HepG2 (cell line): Measurements from ENCODE around the gene FAM221B. TPM values are rescaled to one million over a fixed set of nuclear protein-coding genes. Genes with fewer than 3 reads are reported as not detected.

Experiments used
- ATAC-seq: fragments of 200-7000 bp; cut with Tn5 transposase; 3 replicates; pipeline ENCODE4 v1.9.1; 2020; ENCODE audit warnings: mild to moderate bottlenecking, moderate library complexity
- BruUV-seq: library from RNA; stranded (reverse); fragments of 400-500 nt; replicated peaks from 2 replicates; lab custom pipeline; 2021; lab: Mats Ljungman, UMichigan
- CTCF ChIA-PET: fragments of 300-600 bp; formaldehyde crosslinking; extraction: SDS; loops from one replicate; lab custom pipeline; 2021; ENCODE audit warnings: low total read pairs, inconsistent platforms, low intra/inter-chr PET ratio; lab: Yijun Ruan, JAX
- POLR2A ChIA-PET: fragments of 350-600 bp; sonication (Branson Sonifier 250); formaldehyde crosslinking; loops from one replicate; lab custom pipeline; 2020; ENCODE audit warnings: antibody characterized with exemption, inconsistent platforms; lab: Yijun Ruan, JAX
- DNase-seq: peaks from one replicate; pipeline ENCODE4 v3.0.0-alpha.2; 2015; ENCODE audit warnings: low spot score
- FAIRE-seq: peaks from 3 replicates; lab custom pipeline; 2011; peaks lifted over from hg19 to GRCh38; lab: Jason Lieb, UNC
- H2AFZ ChIP-seq: one replicate; pipeline ENCODE4 v1.6.1; 2011; ENCODE audit warnings: low read length, inconsistent platforms
- H3K27ac ChIP-seq: fragments of 300-600 bp; 3 replicates; pipeline ENCODE4 v1.8.0; 2011; ENCODE audit warnings: mixed run types, mild to moderate bottlenecking, mixed read lengths, low read length, inconsistent platforms; ENCODE audit not compliant: insufficient read depth; ENCODE audit errors: extremely low read length
- H3K27me3 ChIP-seq, 2 experiments: fragments of 200-600 bp in 1 of 2; 2 replicates in 1 of 2; 3 replicates in 1 of 2; pipeline versions ENCODE4 v1.6.0 to v1.8.0; 2011; ENCODE audit warnings: low read length in 2 of 2, mild to moderate bottlenecking in 2 of 2, moderate library complexity in 2 of 2, inconsistent platforms in 1 of 2; ENCODE audit not compliant: insufficient read depth in 2 of 2, control insufficient read depth in 1 of 2
- H3K36me3 ChIP-seq, 2 experiments: fragments of 200-600 bp in 1 of 2; replicated peaks in 1 of 2; 2 replicates in 1 of 2; 3 replicates in 1 of 2; pipeline versions ENCODE4 v1.5.1 to v1.8.0; 2011; ENCODE audit warnings: low read length in 2 of 2, inconsistent platforms in 1 of 2; ENCODE audit not compliant: insufficient read depth in 2 of 2, control insufficient read depth in 1 of 2
- H3K4me1 ChIP-seq: 2 replicates; pipeline ENCODE4 v1.5.1; 2012; ENCODE audit warnings: low read length, inconsistent platforms; ENCODE audit not compliant: insufficient read depth
- H3K4me2 ChIP-seq: 2 replicates; pipeline ENCODE4 v1.6.0; 2011; ENCODE audit warnings: low read depth, low read length, inconsistent platforms
- H3K4me3 ChIP-seq, 3 experiments: fragments of 200-600 bp in 1 of 3; sonication (generic), shearing (Covaris generic) in 1 of 3; replicated peaks in 1 of 3; 2 replicates each; pipeline ENCODE4 v1.5.1; 2011 to 2016; ENCODE audit warnings: low read length in 3 of 3, inconsistent platforms in 2 of 3, low read depth in 2 of 3, mild to moderate bottlenecking in 2 of 3, control low read depth in 1 of 3, mixed read lengths in 1 of 3; ENCODE audit not compliant: insufficient read depth in 1 of 3
- H3K79me2 ChIP-seq: one replicate; pipeline ENCODE4 v1.6.1; 2011; ENCODE audit warnings: low read length, inconsistent platforms; ENCODE audit not compliant: insufficient read depth
- H3K9ac ChIP-seq: 2 replicates; pipeline ENCODE4 v1.6.0; 2011; ENCODE audit warnings: mild to moderate bottlenecking, low read depth, low read length, inconsistent platforms; ENCODE audit not compliant: insufficient read depth
- H3K9me3 ChIP-seq: 2 replicates; pipeline ENCODE4 v1.5.1; 2012; ENCODE audit warnings: mild to moderate bottlenecking, low read length
- H4K20me1 ChIP-seq: 2 replicates; pipeline ENCODE4 v1.6.0; 2011; ENCODE audit warnings: inconsistent platforms, mild to moderate bottlenecking, low read length, moderate library complexity; ENCODE audit not compliant: insufficient read depth
- FOXM1 ChIP-seq: sonication (generic); formaldehyde crosslinking; IDR thresholded peaks from 2 replicates; pipeline ENCODE4 v1.5.0; 2020; ENCODE audit warnings: missing genetic modification reagents
- KLF11 ChIP-seq: IDR thresholded peaks from 2 replicates; pipeline ENCODE4 v1.6.1; 2016; ENCODE audit warnings: missing compliant biosample characterization
- LCORL ChIP-seq, 2 experiments: fragments of 450-650 bp in 1 of 2; sonication (generic) in 1 of 2; formaldehyde crosslinking in 1 of 2; IDR thresholded peaks; 2 replicates each; pipeline versions ENCODE4 v1.5.0 to v1.6.1; 2017 to 2020; ENCODE audit warnings: antibody characterized with exemption in 1 of 2, missing genetic modification reagents in 1 of 2
- RXRA ChIP-seq: sonication (generic); formaldehyde crosslinking; IDR thresholded peaks from 2 replicates; pipeline ENCODE4 v1.5.1; 2020; ENCODE audit warnings: missing genetic modification reagents
- SALL2 ChIP-seq: sonication (generic); formaldehyde crosslinking; IDR thresholded peaks from 2 replicates; pipeline ENCODE4 v1.8.1; 2023; ENCODE audit warnings: mild to moderate bottlenecking, missing genetic modification reagents, inconsistent platforms
- THAP11 ChIP-seq: IDR thresholded peaks from 2 replicates; pipeline ENCODE4 v1.6.1; 2016; ENCODE audit warnings: missing biosample characterization, missing genetic modification reagents
- ZNF432 ChIP-seq: sonication (generic); formaldehyde crosslinking; IDR thresholded peaks from 2 replicates; pipeline ENCODE4 v1.5.0; 2020; ENCODE audit warnings: missing genetic modification reagents, mild to moderate bottlenecking, borderline replicate concordance
- ZNF550 ChIP-seq: sonication (generic); formaldehyde crosslinking; IDR thresholded peaks from 2 replicates; pipeline ENCODE4 v1.4.0; 2020; ENCODE audit warnings: mild to moderate bottlenecking, missing genetic modification reagents, borderline replicate concordance
- ZNF557 ChIP-seq: sonication (generic); formaldehyde crosslinking; IDR thresholded peaks from 2 replicates; pipeline ENCODE4 v1.4.0; 2020; ENCODE audit warnings: missing genetic modification reagents
- ZNF674 ChIP-seq: sonication (generic); formaldehyde crosslinking; IDR thresholded peaks from 2 replicates; pipeline ENCODE4 v1.5.0; 2020; ENCODE audit warnings: low read depth, mild to moderate bottlenecking, missing genetic modification reagents
- WGBS: methylation state at CpG from one replicate; pipeline ENCODE4 v1.1.6; 2017; ENCODE audit warnings: low lambda C conversion rate; 5-methylcytosine and 5-hydroxymethylcytosine counted together
- in situ Hi-C: cut with HindIII; loops from 2 replicates; pipeline ENCODE4 v1.10.0; 2017; ENCODE audit warnings: low pct_unique_long_range_greater_than_20kb; ENCODE audit not compliant: extremely low pct_ligation_motif_present
- intact Hi-C: fragments of 100-400 bp; cut with micrococcal nuclease; formaldehyde crosslinking; loops from one replicate; pipeline ENCODE4 v1.10.0; 2022; ENCODE audit not compliant: unreplicated experiment
- polyA plus RNA-seq, 8 experiments: library from polyadenylated mRNA; depleted of rRNA in 3 of 8; stranded (reverse) in 7 of 8; unstranded in 1 of 8; fragments of >200 nt; fragmentation: Illumina TruSeq in 4 of 8; extraction: Trizol in 4 of 8; gene quantifications; 2 replicates each; pipeline versions ENCODE4 v1.2.1 to v1.2.3, GENCODE V29; 2011 to 2016; ENCODE audit warnings: low read depth in 4 of 8, missing spikeins in 1 of 8, mixed read lengths in 1 of 8; ENCODE audit not compliant: insufficient read depth in 1 of 8
- total RNA-seq, 5 experiments: library from RNA; depleted of rRNA; stranded (reverse); fragments of >200 nt; fragmentation: Illumina TruSeq; extraction: Trizol; gene quantifications; 2 replicates each; pipeline ENCODE4 v1.2.3, GENCODE V29; 2016; ENCODE audit warnings: low read depth in 1 of 5
- TF ChIP-seq, protein P1 (sequence below): sonication (generic); formaldehyde crosslinking; IDR thresholded peaks from one replicate; pipeline ENCODE4 v1.5.1; 2020; ENCODE audit warnings: mild to moderate bottlenecking, missing genetic modification reagents; ENCODE audit errors: not compliant biosample characterization
- TF ChIP-seq, protein P2 (sequence below): sonication (generic); formaldehyde crosslinking; conservative IDR thresholded peaks from 2 replicates; pipeline ENCODE4 v1.8.0; 2022; ENCODE audit warnings: low read depth, missing genetic modification reagents

The FAM221B gene
- total and polyA plus RNA-seq, 2 of the 13 experiments (the other 11 are each of a cell fraction or from before 2014, with no cell fraction given) = not detected

DNA sequence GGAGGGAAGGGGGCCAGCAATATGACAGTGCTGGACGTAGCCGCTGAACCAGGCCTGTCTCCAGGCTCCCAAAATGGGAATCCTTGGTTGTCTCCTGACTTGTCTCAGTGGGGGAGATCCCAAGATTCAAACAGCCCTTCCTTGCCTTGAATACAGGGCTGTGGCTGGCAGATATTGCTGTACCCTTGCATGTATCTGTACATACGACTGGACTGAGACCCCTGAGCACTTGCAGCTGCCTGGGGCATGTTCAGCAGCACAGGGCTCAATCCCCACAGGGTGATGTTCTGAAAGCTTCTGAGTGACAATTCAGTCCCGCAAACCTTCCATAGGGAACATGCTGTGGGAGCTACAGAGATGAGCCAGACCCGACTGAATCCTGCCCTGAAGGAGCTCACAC lies 28.4 kb upstream of the FAM221B start:
- in situ Hi-C loops (no loop called here), intact Hi-C loops (no loop called here)
- no peaks in the 10 kb centered on the region for H4K20me1 ChIP-seq
- ChIA-PET POLR2A (no interaction called here), CTCF (no interaction called here)
- no TSS peak for BruUV-seq
- H3K36me3 ChIP-seq = no peaks in the 10 kb centered on the region
- no peak for DNase-seq
- no peak overlapping the region for H3K9ac ChIP-seq
- WGBS = 36% methylated on average over 4 of the region's 5 CpGs
- no peak overlapping the region for H2AFZ ChIP-seq
- H3K79me2 ChIP-seq = no peaks in the 10 kb centered on the region
- no peaks in the 10 kb centered on the region for H3K9me3 ChIP-seq
- no peak overlapping the region for H3K27ac ChIP-seq
- no peak overlapping the region for H3K4me3 ChIP-seq
- H3K4me1 ChIP-seq = no peaks in the 10 kb centered on the region
- no peak overlapping the region for H3K4me2 ChIP-seq
- TF ChIP-seq ZNF550 (CRISPR knock-in tag) (no peak), SALL2 (CRISPR knock-in tag) (no peak), ZNF557 (CRISPR knock-in tag) (no peak), ZNF432 (CRISPR knock-in tag) (no peak), FOXM1 (CRISPR knock-in tag) (no peak), ZNF674 (CRISPR knock-in tag) (no peak), THAP11 (CRISPR knock-in tag) (no peak), LCORL (IDR thresholded peaks at IDR 0.05) (no peak), LCORL (CRISPR knock-in tag; IDR thresholded peaks at IDR 0.05) (no peak), KLF11 (CRISPR knock-in tag) (no peak), RXRA (CRISPR knock-in tag) (no peak)
- TF ChIP-seq, protein P1, sequence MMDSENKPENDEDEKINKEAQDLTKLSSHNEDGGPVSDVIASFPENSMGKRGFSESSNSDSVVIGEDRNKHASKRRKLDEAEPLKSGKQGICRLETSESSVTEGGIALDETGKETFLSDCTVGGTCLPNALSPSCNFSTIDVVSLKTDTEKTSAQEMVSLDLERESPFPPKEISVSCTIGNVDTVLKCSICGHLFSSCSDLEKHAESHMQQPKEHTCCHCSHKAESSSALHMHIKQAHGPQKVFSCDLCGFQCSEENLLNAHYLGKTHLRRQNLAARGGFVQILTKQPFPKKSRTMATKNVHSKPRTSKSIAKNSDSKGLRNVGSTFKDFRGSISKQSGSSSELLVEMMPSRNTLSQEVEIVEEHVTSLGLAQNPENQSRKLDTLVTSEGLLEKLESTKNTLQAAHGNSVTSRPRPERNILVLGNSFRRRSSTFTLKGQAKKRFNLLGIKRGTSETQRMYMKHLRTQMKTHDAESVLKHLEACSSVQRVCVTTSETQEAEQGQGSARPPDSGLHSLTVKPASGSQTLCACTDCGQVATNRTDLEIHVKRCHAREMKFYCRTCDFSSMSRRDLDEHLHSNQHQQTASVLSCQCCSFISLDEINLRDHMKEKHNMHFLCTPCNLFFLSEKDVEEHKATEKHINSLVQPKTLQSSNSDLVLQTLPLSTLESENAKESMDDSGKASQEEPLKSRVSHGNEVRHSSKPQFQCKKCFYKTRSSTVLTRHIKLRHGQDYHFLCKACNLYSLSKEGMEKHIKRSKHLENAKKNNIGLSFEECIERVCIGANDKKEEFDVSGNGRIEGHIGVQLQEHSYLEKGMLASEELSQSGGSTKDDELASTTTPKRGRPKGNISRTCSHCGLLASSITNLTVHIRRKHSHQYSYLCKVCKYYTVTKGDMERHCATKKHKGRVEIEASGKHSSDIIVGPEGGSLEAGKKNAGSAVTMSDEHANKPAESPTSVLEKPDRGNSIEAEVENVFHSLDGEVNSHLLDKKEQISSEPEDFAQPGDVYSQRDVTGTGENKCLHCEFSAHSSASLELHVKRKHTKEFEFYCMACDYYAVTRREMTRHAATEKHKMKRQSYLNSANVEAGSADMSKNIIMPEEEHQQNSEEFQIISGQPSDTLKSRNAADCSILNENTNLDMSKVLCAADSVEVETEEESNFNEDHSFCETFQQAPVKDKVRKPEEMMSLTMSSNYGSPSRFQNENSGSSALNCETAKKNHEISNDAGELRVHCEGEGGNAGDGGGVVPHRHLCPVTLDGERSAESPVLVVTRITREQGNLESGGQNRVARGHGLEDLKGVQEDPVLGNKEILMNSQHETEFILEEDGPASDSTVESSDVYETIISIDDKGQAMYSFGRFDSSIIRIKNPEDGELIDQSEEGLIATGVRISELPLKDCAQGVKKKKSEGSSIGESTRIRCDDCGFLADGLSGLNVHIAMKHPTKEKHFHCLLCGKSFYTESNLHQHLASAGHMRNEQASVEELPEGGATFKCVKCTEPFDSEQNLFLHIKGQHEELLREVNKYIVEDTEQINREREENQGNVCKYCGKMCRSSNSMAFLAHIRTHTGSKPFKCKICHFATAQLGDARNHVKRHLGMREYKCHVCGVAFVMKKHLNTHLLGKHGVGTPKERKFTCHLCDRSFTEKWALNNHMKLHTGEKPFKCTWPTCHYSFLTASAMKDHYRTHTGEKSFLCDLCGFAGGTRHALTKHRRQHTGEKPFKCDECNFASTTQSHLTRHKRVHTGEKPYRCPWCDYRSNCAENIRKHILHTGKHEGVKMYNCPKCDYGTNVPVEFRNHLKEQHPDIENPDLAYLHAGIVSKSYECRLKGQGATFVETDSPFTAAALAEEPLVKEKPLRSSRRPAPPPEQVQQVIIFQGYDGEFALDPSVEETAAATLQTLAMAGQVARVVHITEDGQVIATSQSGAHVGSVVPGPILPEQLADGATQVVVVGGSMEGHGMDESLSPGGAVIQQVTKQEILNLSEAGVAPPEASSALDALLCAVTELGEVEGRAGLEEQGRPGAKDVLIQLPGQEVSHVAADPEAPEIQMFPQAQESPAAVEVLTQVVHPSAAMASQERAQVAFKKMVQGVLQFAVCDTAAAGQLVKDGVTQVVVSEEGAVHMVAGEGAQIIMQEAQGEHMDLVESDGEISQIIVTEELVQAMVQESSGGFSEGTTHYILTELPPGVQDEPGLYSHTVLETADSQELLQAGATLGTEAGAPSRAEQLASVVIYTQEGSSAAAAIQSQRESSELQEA = no peak
- TF ChIP-seq, protein P2, sequence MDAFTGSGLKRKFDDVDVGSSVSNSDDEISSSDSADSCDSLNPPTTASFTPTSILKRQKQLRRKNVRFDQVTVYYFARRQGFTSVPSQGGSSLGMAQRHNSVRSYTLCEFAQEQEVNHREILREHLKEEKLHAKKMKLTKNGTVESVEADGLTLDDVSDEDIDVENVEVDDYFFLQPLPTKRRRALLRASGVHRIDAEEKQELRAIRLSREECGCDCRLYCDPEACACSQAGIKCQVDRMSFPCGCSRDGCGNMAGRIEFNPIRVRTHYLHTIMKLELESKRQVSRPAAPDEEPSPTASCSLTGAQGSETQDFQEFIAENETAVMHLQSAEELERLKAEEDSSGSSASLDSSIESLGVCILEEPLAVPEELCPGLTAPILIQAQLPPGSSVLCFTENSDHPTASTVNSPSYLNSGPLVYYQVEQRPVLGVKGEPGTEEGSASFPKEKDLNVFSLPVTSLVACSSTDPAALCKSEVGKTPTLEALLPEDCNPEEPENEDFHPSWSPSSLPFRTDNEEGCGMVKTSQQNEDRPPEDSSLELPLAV (CRISPR knock-in tag) = no peak
- TF ChIP-seq, all 625 proteins: peak for 0
- H3K27me3 ChIP-seq = peaks cover 0 to 30% of the 10 kb centered on the region in 2 experiments; a peak in 2 of 5 replicates
- no peak for FAIRE-seq
- no peak for ATAC-seq
